Endothelial cell of umbilical vein (primary cell): Measurements from ENCODE around the gene NR4A1.
A peak's percentile ranks its signal among the peaks of the same experiment; 100 is the strongest.

Experiments used
- EZH2 ChIP-seq: IDR thresholded peaks from 2 replicates; pipeline ENCODE4 v1.6.1; 2012; ENCODE audit warnings: borderline replicate concordance, low read depth, mild to moderate bottlenecking, moderate library complexity, low read length, inconsistent platforms; ENCODE audit not compliant: severe bottlenecking
- FOS ChIP-seq: IDR thresholded peaks from 2 replicates; pipeline ENCODE4 v1.6.1; 2011; ENCODE audit warnings: mild to moderate bottlenecking, low read length, moderate library complexity, borderline replicate concordance; ENCODE audit not compliant: insufficient read depth
- MYC ChIP-seq: IDR thresholded peaks from one replicate; pipeline ENCODE4 v1.6.1; 2011; ENCODE audit warnings: mild to moderate bottlenecking, low read depth, low read length
- POLR2A ChIP-seq: IDR thresholded peaks from 2 replicates; pipeline ENCODE4 v1.6.1; 2012; ENCODE audit warnings: low read depth, mild to moderate bottlenecking, control low read depth, low read length
- POLR2AphosphoS5 ChIP-seq: IDR thresholded peaks from 2 replicates; pipeline ENCODE4 v1.6.1; 2012; ENCODE audit warnings: low read depth, mild to moderate bottlenecking, control low read depth, low read length, moderate library complexity; ENCODE audit not compliant: insufficient read depth
- TF ChIP-seq, protein P1 (sequence below), 2 donors: IDR thresholded peaks; 1 replicate in 1 of 2; 2 replicates in 1 of 2; pipeline ENCODE4 v1.5.1; 2011; ENCODE audit warnings: low read length in 2 of 2, mild to moderate bottlenecking in 2 of 2, moderate library complexity in 2 of 2, control low read depth in 1 of 2, inconsistent platforms in 1 of 2, low read depth in 1 of 2; ENCODE audit not compliant: insufficient read depth in 1 of 2; ENCODE audit errors: extremely low read depth in 1 of 2
- TF ChIP-seq, protein P2 (sequence below): IDR thresholded peaks from 2 replicates; pipeline ENCODE4 v1.6.1; 2011; ENCODE audit not compliant: insufficient read depth, insufficient read length

DNA sequence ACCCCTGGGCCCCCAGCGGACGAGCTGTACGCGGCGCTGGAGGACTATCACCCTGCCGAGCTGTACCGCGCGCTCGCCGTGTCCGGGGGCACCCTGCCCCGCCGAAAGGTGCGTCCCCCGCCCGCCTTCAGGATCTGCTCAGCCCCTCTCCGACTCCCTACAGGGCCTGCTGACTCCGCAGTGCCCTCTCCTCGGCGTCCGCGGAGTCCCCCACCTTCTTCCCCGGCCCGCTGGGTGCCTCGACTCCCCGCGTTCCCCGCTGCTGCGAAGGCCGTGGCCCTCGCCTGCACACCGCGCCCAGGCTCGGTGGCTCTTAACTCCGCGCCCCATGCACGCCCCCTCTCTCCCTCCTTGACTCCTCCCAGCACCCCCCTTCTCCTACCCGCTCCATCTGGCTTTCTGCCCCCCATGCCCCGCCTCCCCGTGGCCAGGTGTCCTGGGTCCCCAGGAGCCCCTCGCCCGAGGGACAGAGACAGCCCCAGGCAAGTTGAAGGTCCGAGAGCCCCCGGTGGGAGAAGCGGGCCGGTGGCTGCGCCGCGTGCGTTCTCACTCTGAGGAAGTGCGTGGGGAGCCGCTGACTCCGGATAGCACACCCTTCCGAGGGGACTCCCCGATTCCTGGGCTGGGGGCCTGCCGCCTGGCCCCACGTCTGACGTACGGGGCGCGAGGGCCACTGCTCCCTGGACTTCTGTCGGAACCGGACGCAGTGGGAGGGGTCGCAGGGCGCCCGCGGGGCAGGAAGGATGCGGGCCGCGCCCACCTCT lies 43.9 kb upstream of the NR4A1 start:
- TF ChIP-seq, protein P1, sequence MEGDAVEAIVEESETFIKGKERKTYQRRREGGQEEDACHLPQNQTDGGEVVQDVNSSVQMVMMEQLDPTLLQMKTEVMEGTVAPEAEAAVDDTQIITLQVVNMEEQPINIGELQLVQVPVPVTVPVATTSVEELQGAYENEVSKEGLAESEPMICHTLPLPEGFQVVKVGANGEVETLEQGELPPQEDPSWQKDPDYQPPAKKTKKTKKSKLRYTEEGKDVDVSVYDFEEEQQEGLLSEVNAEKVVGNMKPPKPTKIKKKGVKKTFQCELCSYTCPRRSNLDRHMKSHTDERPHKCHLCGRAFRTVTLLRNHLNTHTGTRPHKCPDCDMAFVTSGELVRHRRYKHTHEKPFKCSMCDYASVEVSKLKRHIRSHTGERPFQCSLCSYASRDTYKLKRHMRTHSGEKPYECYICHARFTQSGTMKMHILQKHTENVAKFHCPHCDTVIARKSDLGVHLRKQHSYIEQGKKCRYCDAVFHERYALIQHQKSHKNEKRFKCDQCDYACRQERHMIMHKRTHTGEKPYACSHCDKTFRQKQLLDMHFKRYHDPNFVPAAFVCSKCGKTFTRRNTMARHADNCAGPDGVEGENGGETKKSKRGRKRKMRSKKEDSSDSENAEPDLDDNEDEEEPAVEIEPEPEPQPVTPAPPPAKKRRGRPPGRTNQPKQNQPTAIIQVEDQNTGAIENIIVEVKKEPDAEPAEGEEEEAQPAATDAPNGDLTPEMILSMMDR (IDR thresholded peaks at IDR 0.05; ENCODE audit: extremely low read depth in 1 of 2, insufficient read depth in 1 of 2, low read depth in 1 of 2, low read length in 2 of 2): no peak
- peak; percentile 14 for TF ChIP-seq POLR2AphosphoS5
- TF ChIP-seq EZH2: no peak
- no peak for TF ChIP-seq POLR2A
- TF ChIP-seq, protein P2, sequence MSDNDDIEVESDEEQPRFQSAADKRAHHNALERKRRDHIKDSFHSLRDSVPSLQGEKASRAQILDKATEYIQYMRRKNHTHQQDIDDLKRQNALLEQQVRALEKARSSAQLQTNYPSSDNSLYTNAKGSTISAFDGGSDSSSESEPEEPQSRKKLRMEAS: no peak
- TF ChIP-seq MYC: no peak
- no peak for TF ChIP-seq FOS
